Fibroblast of peridontal ligament (primary cell): ENCODE results near the gene RHBDL2.
"Not testable (repeated sequence)": the region's sequence is repeated elsewhere in the genome, so short reads cannot be mapped to it uniquely, and the experiment has no call there.

Source experiments
- DNase-seq: peaks from one replicate; pipeline ENCODE4 v3.0.0-alpha.2; 2010; ENCODE audit errors: extremely low read depth

RHBDL2 gene

DNA sequence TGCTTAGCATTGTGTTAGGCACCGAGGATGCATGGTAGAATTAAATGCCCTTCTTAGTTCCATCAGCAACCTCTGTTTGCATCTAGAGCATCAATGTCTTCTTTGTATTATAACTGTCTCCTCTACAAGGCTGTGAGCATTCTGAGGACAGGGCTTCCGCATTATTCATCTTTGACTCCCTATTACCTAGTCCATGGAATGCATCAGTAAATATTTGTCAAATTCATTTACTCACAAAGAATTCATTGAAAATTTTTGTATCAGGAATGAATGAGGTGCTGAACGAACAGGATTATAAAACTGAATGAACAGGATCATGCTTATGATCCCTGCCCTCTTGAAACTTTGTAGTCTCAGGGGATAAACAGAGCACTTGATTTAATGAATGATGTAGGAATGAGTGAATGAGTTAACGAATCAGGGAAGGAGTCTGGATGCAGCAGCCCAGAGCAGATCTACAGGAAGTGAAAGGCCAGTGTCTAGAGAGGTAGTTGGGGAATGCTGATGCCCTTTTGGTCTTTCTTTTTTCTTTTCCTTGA lies 2.8 kb downstream of the RHBDL2 start:
- no peak for DNase-seq

DNA sequence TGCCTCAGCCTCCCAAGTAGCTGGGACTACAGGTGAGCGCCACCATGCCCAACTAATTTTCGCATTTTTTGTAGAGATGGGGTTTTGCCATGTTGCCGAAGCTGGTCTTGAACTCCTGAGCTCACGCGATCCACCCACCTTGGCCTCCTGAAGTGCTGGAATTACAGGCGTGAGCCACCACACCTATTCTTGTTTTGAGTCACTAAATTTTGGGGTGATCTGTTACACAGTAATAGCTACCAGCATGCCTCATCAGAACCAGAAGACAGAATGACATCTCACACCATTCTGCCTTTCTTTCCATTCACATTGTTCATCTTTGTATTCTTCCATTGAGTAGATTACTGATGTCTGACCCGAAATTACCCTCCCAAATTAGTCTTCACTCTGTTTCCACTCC lies 9.1 kb downstream of the RHBDL2 start:
- no peak for DNase-seq

DNA sequence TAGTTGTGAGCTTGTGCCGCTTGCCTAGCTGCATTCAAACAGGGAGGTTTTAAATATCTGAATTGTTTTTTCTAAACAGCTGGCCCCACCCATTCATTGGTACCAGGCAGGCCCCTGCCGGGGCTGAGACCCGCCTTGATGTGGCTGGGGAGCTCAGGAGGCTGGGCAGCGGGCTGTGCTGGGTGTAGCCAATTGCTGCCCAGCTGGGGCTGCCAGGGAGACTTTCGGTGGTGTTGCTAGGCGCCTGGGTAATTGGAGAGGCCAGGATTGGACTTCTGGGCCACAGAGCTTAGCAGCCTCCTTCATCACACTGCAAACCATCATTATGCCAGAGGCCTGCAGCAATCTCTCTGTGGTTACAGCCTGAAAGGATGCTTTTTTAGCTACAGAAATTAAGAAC lies 12.2 kb downstream of the RHBDL2 start:
- peak; percentile 68 for DNase-seq

DNA sequence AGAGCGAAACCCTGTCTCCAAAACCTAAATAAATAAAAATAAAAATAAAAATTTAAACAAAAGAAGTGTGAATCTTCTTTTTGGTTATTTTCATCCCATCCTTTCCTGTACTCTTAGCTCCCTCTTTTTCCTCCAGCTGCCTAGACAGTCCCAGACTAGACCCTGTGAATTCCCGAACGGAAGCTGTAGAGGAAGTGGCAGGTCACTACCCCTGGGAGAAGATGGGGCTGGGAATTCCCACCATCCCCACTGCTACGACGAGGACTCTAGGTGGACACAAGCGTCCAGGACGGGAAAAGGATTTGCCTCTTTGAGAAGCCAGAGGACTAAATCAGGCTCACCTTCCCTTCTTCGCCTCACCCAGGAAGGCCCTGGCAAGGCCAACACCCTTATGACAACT lies 12.6 kb downstream of the RHBDL2 start:
- no peak for DNase-seq

DNA sequence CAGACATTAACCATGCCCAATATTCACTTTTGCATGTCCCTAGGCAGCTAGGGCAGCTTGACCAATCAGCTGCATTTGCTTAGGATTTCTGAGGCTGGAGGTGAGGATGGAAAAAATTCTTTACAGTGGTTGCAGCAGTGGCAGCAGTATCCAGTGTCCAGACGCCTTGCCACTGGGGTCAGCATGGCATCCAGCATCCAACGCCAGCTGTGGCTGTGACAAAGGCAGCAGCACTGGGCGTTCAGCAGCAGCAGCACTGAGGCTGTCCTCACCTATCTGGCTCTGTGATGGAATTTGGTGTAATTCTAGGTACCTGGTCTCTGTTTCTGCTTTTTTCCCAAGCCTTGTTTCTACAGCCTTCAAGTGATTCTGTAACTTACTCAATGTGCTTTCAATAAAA lies 15.5 kb downstream of the RHBDL2 start:
- no peak for DNase-seq

DNA sequence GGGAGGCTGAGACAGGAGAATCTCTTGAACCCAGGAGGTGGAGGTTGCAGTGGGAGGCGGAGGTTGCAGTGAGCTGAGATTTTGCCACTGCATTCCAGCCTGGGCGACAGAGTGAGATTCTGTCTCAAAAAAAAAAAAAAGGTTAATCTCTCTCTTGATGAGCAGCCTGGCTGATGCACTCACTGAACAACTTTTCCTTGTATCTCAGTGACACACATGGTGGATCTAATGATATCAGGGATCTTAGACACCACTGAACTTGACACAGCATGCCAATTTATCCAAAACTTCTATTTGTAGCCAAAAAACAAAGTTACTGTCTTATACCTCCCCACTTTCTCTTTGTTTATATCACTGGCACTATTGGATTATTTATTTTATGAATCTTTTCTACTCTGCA lies 16.2 kb downstream of the RHBDL2 start:
- DNase-seq, result no peak

DNA sequence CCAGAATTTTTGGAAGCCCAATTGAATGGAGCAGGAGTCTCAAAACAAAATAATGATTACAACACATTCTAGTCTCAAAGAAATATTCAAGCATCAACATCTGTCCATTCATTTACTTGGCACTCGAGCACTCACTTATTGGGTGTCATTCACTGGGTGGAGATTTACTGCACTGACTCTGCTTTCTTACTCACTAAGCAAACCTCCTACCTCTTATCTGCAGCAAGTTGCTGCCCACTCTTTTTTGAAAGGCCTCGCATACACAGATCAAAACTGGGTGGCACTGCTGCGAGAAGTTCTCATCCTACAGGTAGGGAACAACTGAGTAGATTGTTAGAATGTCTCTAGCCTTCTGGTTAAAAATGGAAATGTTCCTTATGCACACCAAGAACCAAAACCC lies 18.0 kb downstream of the RHBDL2 start:
- DNase-seq, result no peak

DNA sequence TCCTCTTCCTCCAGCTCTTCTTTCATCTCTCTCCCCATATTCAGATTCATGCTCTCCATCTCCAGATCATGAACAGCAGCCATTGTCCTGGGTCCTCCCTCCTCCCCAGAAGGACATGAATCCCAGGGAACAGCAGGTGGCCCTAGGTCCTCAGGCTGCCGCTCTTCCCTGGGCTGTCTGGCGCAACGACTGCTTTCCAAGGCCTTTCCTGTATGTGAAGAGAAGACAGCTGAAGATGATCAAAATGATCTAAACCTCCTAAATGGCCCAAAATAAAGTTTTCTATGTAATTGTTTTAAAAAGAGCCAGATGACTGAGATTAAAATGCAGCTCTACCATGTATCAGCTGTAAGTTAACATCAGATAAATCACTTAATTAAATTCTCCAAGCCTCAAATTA lies 22.5 kb downstream of the RHBDL2 start:
- no peak for DNase-seq

DNA sequence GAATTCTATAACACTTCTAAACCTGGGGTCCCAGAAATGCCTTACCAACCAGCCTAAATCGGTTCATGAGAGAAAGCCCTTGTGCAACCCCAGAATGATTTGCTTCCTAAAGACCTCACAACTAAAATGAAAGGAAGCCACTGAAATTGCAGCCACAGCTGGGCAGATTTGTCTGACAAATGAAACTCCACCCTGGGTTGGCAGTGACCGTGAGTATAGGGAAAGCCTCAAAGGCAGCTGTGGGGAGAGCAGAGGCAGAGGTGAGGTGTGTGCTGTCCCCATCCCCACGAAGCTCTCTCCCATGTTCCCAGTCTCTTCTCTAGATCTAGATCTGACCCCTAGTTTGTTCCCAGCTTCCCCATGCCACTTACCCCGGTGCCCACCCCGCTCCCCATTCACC lies 23.1 kb downstream of the RHBDL2 start:
- DNase-seq, result peak; percentile 15

DNA sequence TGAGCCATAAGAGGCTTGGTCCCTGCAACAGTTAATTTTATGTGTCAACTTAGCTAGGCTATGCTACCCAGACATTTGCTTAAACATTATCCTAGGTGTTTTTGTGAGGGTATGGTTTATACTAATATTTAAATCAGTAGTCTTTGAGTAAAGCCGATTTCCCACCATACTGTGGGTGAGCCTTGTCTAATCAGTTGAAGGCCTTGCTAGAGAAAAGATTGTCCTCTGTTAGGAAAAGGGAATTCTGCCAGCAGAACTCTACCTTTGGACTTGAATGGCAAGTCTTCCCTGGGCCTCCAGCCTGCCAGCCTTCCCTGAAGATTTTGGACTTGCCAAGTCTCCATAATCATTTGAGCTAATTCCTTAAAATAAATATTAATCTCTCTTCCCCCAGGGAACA lies 23.9 kb downstream of the RHBDL2 start:
- no peak for DNase-seq

DNA sequence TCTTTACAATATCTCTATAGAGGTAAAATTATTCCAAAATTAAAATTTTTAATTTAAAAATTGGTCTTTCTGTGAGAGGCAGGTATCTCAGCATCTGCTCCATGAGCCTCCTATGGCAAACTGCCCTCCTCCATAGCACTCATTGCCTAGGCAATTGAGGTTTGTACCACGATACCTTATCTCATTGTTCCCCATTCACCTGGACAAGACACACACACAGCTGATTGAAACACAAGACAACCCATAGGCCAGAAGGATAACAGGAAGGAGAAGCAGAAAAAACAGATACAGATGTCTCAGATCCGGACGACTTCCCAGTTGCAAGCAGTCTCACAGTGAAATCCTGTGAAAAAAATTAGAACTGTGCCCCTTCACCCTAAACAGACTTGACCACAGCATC lies 24.3 kb downstream of the RHBDL2 start:
- DNase-seq, result no peak

DNA sequence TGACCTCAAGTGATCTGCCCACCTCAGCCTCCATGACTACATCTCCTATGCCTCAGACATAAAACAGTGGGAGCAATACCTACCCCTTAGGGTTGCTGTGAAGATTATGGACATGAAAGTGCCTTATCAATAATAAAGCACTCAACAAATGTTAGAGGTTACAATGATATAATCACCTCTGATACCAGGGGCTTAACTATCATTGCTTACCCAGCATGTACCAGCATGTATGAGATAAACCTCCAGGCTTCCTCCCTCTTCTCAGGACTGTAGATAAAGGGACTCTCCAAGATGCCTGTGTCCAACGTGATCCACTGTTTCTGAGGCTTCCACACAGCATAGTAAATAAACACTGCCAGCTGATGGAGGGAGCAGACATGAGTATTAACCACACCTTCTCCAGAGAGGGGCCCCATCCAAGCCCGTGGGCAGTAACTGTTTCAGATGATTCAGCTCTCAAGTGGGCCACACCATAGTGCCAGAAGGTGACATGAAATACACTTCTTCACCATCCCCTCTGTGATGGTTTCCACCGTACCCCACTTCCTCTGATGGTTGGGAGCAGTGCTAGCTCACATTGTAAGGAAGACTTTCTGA lies 26.2 kb downstream of the RHBDL2 start:
- no peak for DNase-seq

DNA sequence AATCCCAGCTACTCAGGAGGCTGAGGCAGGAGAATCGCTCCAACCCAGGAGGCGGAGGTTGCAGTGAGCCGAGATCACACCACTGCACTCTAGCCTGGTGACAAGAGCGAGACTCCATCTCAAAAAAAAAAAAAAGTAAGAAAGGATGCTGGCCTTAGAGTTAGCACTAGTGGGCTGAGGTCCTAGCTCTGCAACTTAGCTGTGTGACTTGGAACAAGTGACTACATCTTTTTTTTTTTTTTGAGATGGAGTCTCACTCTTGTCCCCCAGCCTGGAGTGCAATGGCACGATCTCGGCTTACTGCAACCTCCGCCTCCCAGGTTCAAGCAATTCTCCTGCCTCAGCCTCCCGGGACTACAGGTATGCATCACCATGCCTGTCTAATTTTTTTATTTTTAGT lies 26.7 kb downstream of the RHBDL2 start:
- not testable (repeated sequence) for DNase-seq

DNA sequence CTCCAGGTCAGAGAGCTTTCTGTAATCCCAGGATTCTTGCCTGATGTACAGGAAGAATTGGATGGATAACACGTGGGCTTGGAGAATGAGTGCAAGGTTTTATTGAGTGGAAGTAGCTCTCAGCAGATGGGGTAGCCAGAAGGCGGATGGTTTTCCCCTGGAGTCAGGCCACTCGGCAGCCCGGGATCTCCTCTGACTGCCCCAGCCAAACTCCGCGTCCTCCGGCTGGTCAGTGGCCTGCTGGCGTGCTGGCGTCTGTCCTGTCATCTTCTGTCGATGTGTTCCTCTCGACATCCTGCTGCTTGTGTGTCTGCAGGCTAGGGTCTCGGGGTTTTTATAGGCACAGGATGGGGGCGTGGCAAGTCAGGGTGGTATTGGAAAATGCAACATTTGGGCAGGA lies 32.8 kb downstream of the RHBDL2 start:
- DNase-seq, result no peak

DNA sequence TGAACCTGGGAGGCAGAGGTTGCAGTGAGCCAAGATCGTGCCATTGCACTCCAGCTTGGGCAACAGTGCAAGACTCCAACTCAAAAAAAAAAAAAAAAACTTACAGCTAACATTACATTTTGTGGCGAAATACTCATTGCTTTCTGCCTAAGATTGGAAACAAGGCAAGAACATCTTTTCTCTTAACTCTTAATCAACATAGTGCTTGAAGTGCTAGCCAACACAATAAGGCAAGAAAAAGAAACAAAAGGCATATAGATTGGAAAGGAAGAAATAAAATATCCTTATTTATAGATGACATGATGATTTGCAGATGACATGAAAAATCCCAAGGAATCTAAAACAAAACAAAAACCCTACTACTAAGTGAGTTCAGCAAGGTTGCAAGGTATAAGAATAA lies 35.6 kb downstream of the RHBDL2 start:
- DNase-seq, result no peak

DNA sequence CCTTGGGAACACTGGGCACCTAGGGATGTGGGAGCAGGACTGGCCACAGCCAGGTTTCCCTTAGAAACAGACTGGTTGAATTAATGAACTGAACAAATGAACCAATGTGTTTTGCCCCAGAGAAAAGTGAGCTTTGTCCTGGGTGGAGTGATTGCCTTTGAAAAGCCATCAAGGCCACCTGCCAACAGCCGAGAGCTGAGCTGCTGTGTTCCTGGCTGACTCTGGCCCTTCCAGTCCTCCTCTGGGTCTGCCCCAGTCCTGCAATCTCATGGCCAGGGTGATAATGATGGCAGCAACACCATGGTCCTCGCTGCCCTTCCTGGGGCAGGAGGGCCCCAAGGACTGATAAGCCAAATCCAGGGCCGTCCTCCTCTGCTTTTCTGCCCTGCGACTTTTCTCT lies 42.1 kb downstream of the RHBDL2 start:
- DNase-seq, result no peak

DNA sequence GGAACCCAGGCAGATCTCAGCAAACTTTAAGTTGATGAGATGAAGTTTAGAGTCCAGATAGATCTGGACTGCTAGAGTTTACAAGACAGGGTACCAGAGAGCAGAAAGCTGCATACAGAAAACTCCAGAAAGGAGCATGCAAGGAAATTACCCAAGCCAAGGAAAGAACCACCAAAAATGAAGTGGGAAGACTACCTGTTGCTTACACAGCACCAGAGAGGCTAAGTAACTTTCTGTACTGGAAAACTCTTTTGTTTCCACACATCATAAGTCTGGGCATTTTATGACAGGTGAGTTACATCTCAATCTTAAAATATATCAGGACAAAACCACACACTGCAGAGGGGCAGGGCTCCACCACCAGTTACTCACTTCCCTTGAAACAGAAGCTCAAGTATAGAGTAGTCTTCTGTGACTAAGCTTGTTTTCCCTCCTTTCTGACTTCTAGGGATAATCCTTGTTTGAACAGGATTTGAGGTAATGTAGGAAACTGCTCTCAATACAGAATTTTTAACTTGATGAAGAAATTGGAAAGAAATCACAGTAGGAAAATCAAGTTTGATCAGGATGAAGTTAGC lies 42.9 kb downstream of the RHBDL2 start:
- no peak for DNase-seq

DNA sequence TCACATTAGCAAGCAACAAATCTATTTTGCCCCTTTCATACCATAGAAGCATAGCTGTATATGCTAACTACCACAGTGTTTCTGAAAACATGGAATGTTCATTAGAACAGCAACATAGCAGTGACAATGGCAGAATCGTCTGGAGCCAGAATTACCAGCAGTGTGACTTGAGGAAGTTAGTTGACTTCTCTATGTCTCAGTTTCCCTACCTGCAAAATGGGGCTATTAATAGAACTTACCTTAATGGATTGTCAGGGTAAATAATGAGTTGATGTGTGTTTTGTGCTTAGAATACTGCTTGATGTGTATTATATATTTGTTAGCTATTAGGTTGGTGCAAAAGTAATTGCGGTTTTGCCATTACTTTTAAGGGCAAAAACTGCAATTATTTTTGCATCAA lies 45.5 kb downstream of the RHBDL2 start:
- no peak for DNase-seq

DNA sequence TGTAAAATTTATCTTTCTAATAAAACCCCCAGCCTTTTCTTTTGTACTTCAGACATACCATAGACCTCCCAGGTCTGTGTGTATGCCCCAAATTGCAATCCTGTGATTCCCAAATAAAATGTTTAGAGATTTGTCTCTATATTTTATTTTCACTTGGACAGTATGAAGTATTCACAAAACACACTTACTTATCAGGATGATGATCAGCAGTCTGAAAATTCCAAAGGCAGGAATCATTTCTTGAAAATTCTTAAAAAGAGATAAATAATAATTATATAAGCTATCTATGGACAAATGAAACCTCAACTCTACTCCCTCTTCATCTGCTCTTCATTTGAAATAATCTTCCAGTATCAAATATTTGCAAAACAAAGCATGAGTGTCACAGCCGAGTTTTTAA lies 48.7 kb downstream of the RHBDL2 start:
- DNase-seq, result no peak

DNA sequence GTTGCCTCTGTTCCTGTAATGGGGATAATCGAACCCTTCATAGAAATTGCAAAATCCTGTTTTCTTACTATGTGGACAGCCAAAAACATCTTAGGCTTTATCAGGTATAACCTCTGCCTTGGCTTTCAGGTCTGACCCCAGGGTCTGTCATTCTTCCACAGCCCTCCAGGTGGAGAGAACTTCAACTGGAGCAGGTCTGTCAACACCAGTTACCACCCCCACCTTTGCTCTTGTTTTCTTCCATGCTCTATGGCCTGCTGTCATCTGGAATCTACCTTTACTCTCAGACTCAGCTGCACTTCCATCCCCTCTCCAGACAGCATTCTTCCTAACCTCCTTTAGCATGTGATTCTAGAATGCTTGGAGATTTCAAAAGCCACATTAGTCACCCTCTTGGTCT lies 49.9 kb downstream of the RHBDL2 start:
- DNase-seq, result no peak

DNA sequence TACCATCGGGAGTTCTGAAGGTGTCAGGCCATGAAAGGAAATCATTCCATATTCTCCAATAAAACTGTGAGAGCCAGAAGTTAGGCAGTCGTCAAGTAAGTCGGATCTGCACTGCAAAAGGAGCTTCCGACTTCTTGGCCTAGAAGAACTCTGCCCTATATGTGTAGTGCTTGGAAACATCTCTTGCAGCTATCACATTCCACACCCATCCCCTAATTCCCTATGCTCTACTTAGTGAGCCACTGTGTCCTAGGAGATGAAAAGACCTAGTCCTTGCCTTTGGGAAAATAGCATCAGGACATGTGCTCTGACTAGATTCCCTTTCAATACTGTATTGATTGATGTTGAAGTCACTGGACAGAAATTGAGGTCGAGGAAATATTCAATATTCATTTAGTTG lies 52.0 kb downstream of the RHBDL2 start:
- DNase-seq, result no peak

DNA sequence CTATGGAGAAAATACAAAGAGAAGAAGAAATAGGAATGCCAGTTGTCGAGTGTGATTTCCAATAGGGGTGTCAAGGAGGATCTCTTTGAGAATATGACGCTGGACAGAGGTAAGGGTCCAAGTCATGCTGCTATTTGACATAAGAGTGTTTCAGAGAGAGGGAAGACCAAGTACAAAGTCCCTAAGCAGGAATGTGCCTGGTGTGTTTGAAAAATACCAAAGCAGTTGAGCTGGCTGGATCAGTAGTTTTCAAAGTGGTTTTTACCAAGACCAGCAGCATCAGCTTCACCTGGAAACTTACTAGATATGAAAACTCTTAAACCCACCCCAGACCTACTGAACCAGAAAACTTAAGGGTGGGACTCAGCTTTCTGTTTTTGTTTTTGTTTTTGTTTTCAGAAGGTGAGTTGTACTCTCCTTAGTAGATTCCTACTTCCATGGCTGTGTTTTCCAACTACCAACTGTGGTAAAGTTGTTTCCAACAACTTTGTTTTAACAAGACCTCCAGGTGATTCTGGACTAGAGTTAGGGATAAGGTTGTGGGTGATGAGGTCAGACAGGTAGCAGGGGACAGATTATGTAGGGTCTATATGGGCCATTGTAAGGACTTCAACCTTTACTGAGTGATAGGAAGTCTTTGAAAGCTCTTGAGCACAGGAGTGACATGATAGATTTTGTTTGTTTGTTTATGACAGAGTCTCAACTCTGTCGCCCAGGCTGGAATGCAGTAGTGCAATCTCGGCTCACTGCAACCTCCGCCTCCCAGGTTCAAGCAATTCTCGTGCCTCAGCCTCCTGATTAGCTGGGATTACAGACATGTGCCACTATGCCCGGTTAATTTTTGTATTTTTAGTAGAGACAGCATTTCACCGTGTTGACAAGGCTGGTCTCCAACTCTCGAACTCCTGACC lies 53.0 kb downstream of the RHBDL2 start:
- no peak for DNase-seq

DNA sequence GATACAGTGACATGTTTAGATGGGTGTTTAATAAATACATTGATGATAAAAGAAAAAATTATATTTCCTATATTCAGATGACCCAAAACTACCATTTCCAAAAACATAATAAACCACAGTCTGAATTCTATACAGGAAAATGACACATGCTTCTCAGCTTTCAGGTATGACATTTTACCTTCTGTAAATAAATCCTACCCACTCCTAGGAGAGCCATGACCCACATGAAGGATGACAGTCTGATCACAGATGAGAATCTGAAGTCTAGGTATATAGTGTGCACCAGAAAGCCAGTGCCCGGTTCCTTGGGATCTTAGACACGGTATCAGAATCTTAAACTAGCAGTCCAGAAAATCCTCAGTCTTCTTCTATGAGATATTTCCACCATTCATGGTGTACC lies 56.5 kb downstream of the RHBDL2 start:
- DNase-seq, result no peak
